Fibroblast of skin of scalp (primary cell): Measurements from ENCODE around the gene CLDN10.
"Not testable (repeated sequence)": the region's sequence is repeated elsewhere in the genome, so short reads cannot be mapped to it uniquely, and the experiment has no call there.

Experiments used
- DNase-seq: peaks from one replicate; pipeline ENCODE4 v3.0.0-alpha.2; 2013

CLDN10 gene

DNA sequence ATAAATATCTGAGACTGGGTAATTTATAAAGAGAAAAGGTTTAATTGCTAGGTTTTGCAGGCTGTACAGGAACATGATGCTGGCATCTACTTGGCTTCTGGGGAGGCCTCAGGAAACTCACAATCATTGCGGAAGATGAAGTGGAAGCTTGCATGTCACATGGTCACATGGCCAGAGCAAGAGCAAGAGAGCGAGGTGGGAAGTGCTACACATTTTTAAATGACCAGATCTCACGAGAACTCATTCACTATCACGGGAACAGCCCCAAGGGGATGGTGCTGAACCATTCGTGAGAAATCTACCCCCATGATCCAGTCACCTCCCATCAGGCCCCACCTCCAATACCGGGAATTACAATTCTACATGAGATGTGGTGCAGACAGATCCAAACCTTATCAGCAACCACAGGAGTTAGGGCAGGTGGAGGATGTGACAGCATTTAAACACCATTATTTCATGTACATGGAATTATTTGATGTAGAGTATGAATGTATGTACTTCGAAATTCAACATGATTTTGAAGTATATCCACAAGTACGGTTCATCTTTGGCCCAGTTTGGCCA lies 10.5 kb upstream of the CLDN10 start:
- no peak for DNase-seq

GRCh38 chr13:95544293-95544692 lies 8.2 kb upstream of the CLDN10 start:
- no peak for DNase-seq

GRCh38 chr13:95546919-95547318 lies 5.6 kb upstream of the CLDN10 start:
- DNase-seq: no peak

GRCh38 chr13:95547531-95548167 lies 4.9 kb upstream of the CLDN10 start:
- DNase-seq: no peak

GRCh38 chr13:95552208-95552538 lies 347 bp upstream of the CLDN10 start:
- no peak for DNase-seq

DNA sequence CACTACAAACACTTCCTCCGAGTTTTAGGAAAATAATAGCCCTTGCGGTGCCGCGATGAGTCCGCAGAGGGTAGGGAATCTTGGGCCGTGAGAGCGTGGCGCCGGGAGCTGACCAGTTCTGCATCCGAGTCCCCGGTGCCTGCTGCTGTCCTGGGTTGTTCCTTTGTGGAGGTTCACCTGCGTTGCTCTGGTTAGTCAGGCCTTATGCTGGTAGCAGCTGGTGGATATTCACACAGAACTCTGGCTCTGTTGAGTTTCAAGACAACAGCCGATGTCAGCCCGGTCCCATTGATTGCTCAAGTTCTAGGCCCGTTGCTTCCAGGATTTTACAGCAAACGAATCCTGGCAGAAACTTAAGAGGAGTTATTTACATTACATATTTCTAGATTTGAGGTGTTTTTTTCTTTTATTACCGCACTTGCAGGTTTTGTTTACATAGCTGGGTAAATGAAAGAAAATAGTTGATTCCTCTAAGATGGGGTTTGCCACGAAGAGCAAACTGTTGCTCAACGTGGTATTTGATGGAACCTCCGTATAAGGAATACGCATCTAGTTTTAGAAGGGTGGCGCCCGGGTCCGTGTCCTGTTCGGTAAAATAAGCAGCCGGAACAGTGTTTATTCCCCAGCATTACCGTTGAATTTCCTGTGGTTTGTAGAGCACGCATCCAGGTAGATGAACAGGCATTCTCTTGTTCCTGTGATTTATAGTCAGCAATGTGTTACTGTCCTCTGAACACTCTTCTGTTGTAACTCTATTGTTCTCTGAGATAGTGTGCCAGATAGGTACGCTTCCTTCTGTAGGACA lies 1.3 kb downstream of the CLDN10 start:
- no peak for DNase-seq

GRCh38 chr13:95557013-95557412 lies 4.5 kb downstream of the CLDN10 start:
- no peak for DNase-seq

DNA sequence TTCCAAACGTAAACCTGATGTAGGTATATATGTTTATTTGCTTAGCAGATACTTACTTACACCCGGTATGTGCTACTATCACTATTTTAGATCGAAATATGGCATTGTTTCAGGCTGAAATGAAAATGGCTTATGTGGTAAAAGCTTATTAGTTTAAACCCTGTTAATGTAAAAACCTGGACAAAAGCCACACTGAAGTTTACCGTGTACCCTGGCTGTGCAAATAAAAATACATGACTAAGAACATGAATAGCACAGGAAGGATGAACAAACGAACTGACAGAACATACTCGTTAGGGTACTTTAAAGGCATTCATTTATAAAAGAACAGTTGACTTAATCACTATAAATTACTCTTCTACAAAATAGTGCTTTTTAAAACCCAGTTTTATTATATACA lies 6.6 kb downstream of the CLDN10 start:
- no peak for DNase-seq

DNA sequence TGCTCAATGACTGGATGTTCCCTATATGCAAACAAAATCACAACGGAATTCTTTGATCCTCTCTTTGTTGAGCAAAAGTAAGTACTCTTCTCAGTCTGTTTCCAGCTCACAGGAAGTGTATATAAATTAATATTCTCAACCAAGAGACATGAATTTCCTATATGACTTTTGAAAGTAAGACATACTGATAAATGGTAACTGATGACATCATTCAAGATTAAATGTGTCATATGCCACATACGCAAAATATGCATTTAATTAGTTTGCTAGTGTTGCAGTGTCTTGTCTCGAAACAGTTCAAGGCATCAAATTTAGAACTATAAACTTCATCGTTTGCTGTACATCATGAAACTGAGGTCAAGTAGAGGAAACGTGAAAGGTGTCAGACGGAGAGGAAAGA lies 7.9 kb downstream of the CLDN10 start:
- no peak for DNase-seq

DNA sequence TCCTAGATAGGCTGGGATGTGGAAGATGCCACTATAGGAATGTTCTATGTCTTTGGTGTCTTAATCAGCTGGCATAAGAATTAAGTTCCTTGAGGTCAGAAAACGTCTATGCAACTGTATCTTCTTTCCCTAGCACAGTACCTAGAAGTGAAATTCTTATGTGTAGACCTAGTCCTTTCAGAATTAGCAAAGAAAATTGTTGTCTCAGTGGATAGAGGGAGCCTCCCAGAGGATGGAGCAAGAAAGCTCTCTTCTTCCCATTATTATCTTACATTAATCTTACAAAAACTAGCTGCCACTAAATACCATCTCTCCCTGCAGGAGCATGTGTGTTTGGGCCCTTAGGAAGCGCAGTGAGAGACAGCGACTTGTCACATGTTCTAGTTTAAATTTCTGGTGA lies 11.6 kb downstream of the CLDN10 start:
- no peak for DNase-seq

DNA sequence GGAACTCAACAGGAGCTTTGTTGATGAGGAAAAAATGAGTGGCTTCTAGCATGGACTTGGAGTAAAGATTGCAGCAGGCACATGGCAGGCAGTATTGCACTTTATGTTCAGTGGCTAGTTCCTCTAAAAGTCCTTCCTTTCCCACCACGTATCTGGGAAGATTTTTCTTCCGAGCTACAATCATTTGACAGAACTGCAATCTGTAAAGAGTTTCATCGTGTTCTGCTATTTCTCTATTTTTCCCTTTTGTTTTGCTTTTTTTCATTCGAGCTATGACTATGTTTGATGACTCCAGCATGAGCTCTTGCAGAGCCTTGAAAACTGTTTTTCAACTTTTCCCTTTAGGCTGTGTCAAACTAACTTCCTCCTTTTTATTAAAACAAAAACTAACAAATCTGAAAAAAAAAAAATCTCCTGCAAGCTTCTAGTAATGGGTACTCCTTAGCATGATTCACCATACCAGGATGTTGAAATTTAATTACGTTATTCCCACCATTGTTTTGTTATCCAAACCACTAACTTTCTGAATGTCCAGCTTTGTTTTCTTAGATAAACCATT lies 12.3 kb downstream of the CLDN10 start:
- DNase-seq: peak; percentile 34

DNA sequence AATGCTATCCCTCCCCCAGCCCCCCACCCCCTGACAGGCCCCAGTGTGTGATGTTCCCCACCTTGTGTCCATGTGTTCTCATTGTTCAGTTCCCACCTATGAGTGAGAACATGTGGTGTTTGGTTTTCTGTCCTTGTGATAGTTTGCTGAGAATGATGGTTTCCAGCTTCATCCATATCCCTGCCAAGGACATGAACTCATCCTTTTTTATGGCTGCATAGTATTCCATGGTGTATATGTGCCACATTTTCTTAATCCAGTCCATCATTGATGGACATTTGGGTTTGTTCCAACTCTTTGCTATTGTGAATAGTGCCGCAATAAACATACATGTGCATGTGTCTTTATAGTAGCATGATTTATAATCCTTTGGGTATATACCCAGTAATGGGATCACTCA lies 13.2 kb downstream of the CLDN10 start:
- not testable (repeated sequence) for DNase-seq

- DNase-seq: no peak
These were observed 15.6 kb downstream of the CLDN10 start for GRCh38 chr13:95568131-95568530.

GRCh38 chr13:95570016-95570415 lies 17.5 kb downstream of the CLDN10 start:
- no peak for DNase-seq

GRCh38 chr13:95571941-95572340 lies 19.4 kb downstream of the CLDN10 start:
- no peak for DNase-seq

DNA sequence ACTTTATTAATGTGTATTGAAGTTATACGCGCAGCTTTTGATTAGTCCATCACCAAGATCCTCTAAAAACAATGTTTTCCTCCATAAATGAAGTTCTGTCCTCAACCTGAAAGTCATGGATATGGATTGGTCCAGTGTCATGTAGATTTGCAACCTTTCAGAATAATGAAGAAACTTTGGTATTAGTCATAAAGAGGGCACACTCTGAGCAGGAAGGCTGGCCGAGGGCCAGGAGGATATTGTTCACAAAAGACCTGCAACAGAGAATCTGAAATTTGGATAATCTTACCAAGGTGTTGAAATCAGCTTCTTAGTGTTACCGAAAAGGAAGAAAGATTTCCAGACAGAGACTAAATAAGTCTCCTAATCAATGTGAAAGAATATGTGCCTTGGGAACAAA lies 20.7 kb downstream of the CLDN10 start:
- peak; percentile 13 for DNase-seq

DNA sequence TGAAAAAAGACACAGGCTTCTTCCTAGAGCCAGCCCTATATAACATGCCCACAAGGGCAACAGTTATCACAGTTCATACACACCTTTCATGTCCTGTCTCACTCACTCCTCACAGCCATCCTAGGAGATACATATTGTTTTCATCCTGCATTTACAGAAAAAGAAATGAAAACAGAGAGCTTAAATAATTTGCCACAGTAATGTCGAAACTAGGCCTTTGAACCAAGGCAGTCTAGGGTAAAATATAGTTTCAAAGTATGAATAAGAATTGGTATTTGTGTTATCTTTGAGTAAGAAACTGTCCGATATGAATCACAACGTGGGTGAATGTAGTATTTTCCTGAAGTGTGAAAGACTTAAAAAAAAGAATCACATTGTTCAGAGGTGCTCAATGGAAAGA lies 26.8 kb downstream of the CLDN10 start:
- DNase-seq: no peak

GRCh38 chr13:95585867-95586266 lies 33.3 kb downstream of the CLDN10 start:
- DNase-seq: no peak

GRCh38 chr13:95588134-95588533 lies 35.6 kb downstream of the CLDN10 start:
- DNase-seq: no peak

GRCh38 chr13:95588721-95589120 lies 36.2 kb downstream of the CLDN10 start:
- peak; percentile 20 for DNase-seq

DNA sequence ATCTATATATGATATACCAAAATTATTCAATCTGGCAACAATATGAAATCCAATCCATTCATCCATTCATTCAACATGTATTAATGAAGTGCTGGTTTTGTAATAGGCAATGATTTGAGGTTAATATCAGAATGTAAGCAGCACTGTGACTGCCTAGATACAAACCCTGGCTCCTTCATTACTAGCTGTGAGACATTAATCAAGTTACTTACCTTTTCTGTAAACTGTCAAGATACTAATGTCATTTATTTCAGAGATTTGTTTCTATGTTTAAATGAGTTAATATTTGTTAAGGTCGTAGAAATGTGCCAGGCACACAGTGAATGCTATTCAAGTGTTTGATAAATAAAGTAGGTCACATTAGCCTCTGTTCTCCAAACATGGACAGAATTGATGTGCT lies 40.9 kb downstream of the CLDN10 start:
- DNase-seq: no peak

- DNase-seq: no peak
These were observed 44.2 kb downstream of the CLDN10 start for GRCh38 chr13:95596701-95597100.

DNA sequence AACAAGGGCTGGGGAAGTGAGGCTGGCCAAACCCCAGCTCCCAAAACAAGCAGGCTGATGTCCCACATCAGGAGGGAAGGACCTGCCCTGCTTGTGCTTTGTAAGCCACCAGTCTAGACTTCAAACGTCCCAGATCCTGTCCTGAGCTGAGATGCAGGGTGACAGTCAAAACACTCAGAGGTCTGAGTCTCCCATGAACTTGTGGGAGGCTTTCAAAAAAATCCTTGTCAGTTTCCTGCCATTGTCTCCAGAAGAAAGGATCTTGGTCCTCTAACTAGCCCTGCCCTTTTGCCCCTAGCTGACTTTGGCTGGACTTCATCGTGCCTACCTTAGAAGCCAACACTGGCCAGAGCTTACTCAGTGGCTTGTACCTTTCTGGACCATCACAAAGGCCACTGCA lies 48.7 kb downstream of the CLDN10 start:
- DNase-seq: no peak

DNA sequence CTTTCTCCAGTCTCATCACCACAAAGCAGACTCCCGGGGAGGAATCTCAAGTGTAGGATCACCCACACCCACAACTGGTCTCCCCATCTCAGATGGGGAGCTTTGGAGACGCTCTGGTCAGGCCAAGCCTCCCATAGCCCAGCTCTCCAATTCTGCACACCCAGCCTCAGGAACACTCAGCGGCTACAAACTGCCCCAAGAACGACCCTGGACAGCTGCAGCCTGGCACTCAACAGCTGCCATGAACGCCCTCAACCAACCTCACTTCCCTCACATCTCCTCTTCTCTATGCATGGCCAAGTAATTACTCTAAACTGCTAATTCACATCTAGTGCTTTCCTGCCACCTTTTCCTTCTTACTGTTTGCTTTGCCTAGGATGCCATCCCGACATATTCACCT lies 49.4 kb downstream of the CLDN10 start:
- no peak for DNase-seq
